NK-92 (cell line): ENCODE results near the gene SLC38A8.

Source experiments
- DNase-seq: peaks from one replicate; lab custom pipeline; 2025; ENCODE audit not compliant: unreplicated experiment; lab: John Stamatoyannopoulos, UW

Gene SLC38A8

GRCh38 chr16:84033251-84034195, 9.1 kb downstream of the SLC38A8 start:
- DNase-seq = no peak

GRCh38 chr16:84032458-84033178, 10.0 kb downstream of the SLC38A8 start:
- no peak for DNase-seq

DNA sequence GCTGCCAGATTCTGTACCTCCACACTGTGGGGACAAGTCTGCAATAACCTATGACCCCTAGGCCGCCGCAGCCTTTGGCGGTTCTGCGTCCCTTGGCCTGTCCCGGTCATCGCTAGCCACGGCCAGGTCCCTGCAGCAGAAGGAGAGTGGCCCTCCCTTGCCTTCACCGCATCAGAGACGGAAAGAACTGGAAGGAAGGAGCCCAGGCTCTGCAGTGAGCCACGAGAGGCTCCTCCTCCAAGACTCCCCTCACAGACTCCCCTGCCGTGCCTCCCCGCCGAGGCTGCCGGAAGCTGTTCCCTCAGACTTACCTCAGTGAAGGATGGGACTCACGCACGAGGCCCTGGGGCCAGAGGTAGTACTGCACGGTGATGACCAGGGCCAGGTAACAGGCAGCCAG, 11.0 kb downstream of the SLC38A8 start:
- no peak for DNase-seq

- no peak for DNase-seq
These were observed 13.1 kb downstream of the SLC38A8 start for GRCh38 chr16:84029297-84030047.

DNA sequence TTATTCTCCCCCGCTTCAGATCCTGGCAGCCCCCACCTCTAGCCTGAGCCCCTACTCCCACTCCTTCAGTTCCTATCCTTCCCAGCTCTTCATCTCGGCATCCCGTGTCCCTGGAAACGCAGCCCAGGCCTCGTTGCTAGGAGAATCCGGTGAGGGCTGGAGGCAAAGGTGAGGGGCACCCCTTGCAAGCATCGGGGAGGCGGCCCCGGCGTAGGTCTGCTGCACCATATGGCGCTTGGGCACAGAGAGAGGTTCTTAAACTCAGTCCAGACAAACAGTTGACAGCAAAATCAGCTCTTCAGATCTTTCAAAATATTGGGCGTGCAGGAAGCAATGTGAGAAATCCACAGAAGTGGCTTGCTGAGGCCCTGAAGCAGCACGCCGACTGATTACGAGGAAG, 15.0 kb downstream of the SLC38A8 start:
- no peak for DNase-seq

DNA sequence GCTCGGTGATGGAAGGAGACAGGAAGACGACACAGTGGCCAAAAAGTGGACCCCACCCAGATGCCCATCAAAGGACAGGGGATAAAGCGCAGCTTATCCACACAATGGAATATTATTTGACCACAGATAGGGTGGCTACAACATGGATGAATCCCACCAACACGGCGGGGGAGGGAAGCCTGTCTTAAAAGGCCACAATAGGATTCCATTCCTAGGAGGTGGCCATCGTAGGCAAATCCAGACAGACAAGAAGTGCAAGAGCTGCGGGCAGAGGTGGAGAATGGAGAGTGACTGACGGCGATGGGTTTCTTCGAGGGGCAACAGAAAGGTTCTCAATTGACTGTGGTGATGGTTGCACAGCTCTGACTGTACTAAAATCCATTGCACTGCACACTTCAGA, 16.0 kb downstream of the SLC38A8 start:
- DNase-seq = no peak

DNA sequence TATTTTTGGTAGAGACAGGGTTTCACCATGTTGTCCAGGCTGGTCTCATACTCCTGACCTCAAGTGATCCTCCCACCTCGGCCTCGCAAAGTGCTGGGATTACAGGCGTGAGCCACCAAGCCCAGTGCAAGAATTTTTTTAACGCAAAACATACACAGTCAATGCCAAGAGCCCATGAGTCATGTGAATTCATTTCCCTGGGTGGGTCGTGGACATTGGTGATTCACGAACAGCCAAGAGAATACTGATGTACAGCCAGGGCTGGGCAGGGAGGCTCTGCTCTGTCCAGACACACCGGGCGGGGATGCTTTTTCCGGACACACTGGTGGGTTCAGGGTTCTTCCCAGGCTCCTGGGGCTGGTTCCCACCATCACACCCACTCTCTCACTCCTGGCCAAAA, 17.7 kb downstream of the SLC38A8 start:
- no peak for DNase-seq

DNA sequence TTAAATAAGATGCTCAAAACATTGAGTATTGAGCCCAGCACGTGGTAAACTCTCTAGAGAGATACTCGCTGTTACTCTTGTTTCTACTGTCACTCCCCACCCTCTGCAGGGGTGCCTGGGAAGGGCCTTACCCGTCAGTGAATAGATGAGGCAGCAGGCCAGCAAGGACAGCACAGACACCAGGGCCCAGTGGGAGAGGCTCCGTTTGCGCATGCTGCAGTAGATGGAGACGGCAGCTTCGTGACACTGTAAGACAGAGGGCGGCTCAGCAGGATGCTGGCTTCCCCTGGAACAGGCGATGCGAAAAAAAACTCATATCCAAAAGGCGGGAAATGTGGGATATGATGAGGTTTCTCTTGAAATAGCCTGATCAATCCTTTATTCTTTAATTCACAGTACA, 20.0 kb downstream of the SLC38A8 start:
- no peak for DNase-seq

GRCh38 chr16:84021488-84021887, 21.1 kb downstream of the SLC38A8 start:
- DNase-seq = no peak

GRCh38 chr16:84020353-84020752, 22.2 kb downstream of the SLC38A8 start:
- DNase-seq = no peak

DNA sequence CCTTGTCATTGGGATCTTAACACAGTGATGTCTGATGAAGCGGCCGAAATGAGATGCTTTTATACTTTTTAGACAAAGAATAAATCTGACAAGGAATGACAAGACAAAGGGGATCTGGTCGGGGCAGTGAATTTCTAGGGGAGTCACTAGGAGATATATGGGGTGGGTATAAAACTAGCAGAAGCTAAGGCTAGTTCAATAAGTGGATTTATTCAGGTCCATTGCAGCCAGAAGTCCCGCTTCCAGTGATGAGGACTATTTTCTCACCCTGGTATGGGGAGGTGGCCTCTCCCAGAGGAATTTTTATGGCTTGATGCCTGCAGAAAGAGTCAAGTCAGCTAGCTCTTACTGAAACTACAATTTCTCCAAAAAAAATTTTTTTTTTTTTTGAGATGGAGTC, 23.9 kb downstream of the SLC38A8 start:
- no peak for DNase-seq

DNA sequence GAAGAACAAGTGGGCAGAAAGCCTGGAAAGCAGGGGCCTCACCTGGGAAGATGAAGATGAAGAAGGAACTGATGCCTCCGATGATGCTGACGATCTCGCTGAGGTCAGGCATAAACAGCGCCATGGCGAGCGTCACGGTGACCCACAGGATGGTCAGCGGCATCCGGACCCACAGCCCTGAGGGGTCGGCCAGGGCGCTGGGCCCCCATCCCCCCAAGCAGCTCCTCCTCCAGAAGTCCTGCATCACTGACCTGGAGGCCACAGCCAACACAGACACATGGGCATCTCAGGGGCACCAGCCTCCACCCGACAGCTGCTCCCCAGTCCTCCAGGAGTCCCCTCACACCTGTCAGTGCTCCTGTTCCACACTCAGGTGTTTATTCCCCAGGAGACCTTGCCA, 26.1 kb downstream of the SLC38A8 start:
- no peak for DNase-seq

GRCh38 chr16:84015399-84015798, 27.2 kb downstream of the SLC38A8 start:
- no peak for DNase-seq

GRCh38 chr16:84014570-84015327, 27.8 kb downstream of the SLC38A8 start:
- no peak for DNase-seq

DNA sequence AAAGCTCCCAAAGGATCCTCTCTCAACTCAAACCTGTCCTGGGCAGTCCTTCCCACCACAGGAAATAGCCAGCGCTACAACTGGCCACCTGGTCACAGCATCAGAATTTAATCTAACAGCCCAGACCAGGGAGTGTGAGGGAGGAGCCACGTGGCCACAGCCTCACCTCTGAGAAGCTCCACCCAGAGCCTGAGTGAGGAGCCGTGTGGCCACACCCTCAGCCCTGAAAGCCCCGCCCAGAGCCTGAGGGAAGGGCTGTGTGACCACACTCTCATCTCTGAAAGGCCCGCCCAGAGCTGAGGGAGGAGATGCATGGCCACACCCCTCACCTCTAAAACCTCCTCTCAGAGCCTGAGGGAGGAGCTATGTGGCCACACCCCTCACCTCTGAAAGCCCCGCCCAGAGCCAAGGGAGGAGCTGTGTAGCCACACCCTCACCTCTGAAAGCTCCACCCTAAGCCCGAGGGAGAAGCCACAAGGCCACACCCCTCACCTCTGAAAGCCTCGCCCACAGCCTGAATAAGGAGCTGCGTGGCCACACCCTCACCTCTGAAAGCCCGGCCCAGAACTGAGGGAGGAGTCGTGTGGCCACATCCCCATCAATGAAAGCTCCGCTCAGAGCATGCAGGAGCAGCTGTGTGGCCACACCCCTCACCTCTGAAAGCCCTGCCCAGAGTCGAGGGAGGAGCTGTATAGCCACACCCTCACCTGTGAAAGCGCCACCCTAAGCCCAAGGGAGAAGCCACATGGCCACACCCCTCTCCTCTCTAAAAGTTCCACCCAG, 28.6 kb downstream of the SLC38A8 start:
- no peak for DNase-seq

- DNase-seq = no peak
These were observed 33.3 kb downstream of the SLC38A8 start for GRCh38 chr16:84009282-84009681.

- DNase-seq = no peak
These were observed 34.6 kb downstream of the SLC38A8 start for GRCh38 chr16:84007965-84008364.

DNA sequence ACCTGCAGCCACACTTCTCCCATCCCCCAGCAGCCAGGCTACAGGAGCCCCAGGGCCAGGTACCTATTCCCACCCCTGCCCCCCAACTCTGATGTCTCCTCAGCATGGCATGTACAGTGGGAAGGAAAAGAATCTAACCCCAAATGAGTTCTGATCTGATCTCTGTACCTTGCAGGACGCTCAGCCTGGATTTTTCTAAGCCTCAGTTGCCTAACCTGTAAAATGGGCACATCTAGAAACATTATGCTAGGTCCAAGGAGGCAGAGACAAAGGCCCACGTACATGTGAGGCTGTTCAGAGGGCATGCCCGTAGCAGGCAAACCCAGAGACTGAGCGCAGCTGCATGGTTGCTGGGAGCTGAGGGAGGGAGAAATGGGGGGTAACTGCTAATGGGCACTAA, 35.1 kb downstream of the SLC38A8 start:
- no peak for DNase-seq

DNA sequence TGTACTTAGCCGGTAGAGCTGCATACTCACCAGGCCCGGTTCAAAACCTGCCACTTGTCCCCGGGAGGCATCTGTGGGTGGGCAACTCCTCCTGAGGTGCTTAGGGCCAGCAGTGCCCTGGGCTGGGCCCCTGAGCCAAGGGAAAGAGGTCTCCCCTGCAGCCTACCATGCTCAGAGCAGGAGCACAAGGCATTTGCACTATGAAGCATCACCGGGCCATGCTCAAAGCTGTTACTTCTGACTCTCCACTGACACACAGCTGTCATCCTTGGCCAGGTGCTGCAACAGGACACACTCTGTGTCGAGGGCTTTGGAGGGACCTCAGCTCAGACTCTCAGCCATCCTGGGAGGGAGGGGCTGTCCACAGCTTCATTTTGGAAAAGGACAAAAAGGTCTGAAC, 37.2 kb downstream of the SLC38A8 start:
- no peak for DNase-seq

- DNase-seq = no peak
These were observed 38.2 kb downstream of the SLC38A8 start for GRCh38 chr16:84004442-84004841.
